Subcutaneous adipose tissue (tissue), 4 donors: ENCODE results near the gene QRFP. TPM values are rescaled to one million over a fixed set of nuclear protein-coding genes. Genes with fewer than 3 reads are reported as not detected.

Source experiments
- total RNA-seq, 4 donors: library from RNA; depleted of rRNA; stranded (reverse); fragments of >200 nt; gene quantifications; one replicate each; pipeline ENCODE4 v1.1.0, GENCODE V29; 2016
- TF ChIP-seq, protein P1 (sequence below): fragments of 450-650 bp; IDR thresholded peaks from one replicate; pipeline ENCODE4 v1.5.1; 2016; ENCODE audit warnings: low read depth, mild to moderate bottlenecking, control low read depth, antibody characterized with exemption, moderate library complexity

QRFP gene
- total RNA-seq, 4 donors from 2014 or later = not detected

- TF ChIP-seq, protein P1, sequence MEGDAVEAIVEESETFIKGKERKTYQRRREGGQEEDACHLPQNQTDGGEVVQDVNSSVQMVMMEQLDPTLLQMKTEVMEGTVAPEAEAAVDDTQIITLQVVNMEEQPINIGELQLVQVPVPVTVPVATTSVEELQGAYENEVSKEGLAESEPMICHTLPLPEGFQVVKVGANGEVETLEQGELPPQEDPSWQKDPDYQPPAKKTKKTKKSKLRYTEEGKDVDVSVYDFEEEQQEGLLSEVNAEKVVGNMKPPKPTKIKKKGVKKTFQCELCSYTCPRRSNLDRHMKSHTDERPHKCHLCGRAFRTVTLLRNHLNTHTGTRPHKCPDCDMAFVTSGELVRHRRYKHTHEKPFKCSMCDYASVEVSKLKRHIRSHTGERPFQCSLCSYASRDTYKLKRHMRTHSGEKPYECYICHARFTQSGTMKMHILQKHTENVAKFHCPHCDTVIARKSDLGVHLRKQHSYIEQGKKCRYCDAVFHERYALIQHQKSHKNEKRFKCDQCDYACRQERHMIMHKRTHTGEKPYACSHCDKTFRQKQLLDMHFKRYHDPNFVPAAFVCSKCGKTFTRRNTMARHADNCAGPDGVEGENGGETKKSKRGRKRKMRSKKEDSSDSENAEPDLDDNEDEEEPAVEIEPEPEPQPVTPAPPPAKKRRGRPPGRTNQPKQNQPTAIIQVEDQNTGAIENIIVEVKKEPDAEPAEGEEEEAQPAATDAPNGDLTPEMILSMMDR = no peak
Observed at GRCh38 chr9:130936285-130937117, 39.9 kb upstream of the QRFP start.

GRCh38 chr9:130935648-130936271 is 39.1 kb upstream of the QRFP start:
- TF ChIP-seq, protein P1 = no peak

DNA sequence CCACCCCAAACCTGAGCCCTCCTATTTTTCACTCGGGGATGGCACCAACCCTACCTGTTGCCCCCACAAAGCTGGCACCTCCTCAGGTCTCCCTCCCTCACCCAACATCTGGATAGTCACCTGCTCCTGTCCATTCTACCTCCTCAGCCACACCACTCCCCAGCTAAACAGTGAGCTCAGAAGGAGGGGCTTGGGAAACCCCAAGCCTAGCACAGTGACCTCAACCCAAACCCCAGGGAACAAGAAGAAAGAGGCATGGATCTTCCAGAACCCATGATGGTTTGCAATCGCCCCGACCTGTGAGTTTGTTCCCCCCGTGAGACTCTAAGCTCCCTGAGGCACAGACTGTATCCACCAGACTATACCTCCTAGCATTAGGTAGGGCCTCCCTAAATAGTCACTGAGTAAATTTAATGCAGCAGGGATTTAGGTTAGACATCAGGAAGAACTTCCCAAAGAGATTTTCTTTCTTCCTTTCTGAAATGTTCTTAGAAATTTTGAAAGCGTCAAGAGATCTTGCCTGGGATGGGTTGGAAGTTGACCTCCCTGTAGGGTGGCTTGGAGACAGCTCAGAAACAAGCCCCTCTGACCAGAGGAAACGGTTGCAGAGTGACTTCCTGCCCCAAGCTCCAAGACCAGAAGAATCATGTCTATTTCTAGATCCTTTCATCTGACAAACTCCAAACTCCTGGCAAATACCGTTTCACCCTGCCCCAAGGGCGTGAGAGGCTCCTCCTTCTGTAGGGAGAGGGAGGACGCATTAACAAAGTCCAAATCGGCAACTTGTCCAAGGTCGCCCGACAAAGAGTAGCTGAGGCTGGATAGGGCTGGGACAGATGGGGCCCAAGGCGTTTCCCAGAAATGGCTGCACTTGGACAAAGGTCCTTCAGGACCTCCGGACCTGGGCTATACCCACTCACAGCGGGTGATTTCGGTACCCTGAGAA is 38.4 kb upstream of the QRFP start:
- TF ChIP-seq, protein P1 = no peak

DNA sequence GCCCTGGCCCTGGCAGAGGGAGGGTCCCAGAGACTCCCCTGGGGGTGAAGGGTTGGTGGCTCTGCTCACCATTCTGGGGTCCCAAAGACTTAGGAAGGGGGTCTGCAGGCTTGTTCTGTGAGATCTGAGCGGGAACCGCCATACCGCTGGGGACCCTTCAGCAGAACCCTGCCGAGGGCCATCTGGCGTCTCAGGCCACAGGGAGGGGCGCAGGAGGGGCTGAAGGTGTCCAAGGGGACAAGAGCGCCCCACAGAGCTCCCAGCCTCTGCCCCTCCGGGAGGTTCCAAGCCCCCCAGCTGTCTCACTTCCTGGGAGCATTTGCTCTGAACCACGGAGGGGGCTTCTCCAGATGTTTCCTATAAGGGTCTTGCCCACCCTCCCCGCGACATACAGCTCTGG is 37.6 kb upstream of the QRFP start:
- TF ChIP-seq, protein P1 = no peak

DNA sequence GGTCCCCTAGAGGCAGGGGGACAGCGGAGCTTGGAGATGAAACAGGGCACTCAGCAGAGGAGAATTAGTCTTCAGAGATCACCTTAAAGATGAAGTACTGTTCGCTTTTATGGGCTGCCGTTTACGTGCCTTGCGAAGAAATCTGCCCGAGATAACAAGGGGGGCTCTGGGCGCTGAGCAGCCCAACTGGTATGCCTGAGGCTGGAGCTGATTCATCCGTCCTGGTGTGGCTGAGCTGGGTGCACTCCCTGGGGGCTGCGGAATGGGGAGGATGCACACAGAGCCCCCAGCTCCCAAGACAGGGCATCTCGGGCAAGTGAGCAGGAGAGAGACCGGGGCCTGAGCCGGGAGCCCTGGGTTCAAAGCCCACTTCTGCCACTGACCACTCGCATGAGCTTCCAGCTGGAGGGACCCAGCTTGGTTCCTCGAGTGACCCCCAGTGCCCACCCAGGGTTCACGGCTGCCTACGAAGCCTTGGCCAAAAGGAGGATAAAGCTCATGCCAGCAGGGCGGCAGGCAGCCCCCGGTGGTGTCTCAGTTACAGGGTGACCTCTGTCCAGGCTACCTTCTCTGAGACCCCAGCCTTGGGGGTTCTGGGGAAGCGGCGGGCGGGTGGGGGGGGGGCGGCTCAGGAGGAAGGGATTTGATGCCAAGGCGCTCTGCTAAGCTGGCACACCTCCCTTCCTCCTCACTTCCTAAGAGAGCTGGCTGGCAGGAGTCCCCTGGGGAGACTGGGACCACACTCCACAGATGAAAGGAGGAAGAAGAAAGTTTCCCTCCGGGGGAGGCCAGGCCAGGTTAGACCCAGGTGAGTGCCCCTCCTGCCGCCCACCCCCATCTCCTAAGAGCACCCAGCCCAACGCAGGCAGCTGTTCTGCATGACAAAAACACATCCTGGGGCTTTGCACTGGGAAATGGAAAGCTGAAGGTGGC is 36.8 kb upstream of the QRFP start:
- TF ChIP-seq, protein P1 = no peak

DNA sequence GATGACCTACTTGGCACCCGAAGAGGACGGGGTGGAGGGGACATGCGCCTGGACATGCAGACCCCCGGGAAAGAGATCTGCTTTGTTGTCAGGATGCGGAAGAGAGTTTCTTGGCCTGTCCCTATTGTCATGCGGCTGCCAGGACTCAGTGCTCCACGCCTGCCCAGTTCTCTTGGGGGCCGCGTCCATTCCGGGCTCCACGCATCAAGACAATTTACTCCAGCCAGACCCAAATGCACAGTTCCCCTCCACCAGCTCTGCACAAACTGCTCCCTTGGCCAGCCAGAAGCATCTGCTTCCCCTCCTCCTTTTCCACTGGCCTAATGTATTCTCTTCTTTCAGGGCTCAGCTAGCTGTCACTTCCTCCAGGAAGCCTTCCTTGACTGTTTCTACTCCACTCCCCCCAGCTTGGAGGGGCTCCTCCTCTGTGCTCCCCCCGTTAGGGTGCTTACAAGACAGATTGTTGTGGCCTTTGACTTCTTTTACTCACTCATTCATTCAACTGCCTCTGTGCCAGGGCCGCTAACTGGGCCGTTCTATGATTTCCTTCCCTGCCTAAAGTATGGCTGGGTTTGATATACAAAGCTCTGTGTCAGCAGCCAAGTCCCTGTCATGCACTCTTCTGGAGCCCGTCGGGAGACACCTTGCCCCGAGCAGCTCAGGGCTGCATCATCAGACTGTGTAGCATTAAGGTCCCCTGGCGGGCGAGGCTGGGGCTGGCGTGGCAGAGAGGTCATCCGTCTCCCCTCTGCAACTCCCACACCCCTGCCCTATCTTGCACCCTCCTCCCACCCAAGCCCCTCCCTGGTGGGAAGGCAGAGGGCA is 35.9 kb upstream of the QRFP start:
- TF ChIP-seq, protein P1 = no peak
